LoVo (cell line): ENCODE data around the gene SLC24A1.

Experiments
- DNase-seq: peaks from one replicate; pipeline ENCODE4 v3.0.0-alpha.2; 2016; ENCODE audit warnings: low spot score

The SLC24A1 gene

DNA sequence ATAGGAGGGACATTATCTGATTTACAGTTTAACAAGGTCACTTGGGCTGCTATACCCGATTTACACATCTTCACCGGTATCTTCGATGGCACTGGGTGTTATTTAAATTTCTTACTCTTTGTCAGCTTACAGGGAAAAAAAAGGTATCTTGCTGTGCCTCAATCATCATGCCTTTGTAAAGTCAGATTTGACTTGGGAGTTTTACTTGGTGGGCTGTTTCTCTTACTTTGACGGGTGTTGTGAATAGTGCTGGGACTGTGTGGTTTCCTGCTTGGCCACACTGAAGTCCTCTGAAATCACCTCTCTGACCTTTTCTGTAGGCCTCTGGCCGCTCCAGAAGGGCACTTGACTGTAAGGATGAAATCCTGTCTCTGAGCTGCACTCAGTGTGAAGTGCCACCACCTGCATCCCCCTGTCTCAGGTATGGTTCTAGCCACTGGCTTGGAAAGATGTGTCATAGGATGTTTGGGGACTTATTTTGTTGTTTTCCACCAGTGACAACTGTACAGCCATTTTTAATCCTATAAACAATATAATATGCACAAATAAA lies 3.1 kb upstream of the SLC24A1 start:
- DNase-seq: no peak

DNA sequence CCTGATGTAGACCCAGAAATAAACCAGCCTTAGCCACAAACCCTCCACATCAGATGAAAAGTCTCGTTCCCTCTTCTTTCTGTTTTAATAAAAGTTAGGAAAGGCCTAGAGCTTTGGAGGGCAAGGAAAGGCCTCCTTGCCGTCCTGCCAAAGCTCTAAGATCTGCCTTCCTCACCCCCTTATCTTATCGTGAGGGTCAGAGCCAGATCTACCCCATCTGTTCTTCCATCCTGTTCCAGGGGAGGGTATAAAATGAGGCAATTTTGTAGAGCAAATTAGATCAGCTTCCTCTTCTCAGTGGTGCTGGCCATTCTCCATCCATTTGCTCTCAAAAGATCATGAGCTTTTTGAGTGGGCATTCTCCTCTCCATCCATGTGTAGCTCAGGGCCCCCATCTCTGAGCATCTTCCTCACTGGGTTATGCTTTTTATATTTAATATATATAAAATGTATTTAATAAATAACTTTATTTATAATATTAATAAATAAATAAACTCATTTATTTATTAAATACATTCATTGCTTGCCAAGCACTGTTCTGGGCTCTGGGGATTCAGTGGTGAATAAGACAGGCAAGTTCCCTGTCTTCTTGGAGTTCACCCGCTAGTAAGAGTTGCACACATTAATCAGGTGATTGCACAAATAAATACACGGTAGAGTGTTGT lies 2.0 kb upstream of the SLC24A1 start:
- no peak for DNase-seq

DNA sequence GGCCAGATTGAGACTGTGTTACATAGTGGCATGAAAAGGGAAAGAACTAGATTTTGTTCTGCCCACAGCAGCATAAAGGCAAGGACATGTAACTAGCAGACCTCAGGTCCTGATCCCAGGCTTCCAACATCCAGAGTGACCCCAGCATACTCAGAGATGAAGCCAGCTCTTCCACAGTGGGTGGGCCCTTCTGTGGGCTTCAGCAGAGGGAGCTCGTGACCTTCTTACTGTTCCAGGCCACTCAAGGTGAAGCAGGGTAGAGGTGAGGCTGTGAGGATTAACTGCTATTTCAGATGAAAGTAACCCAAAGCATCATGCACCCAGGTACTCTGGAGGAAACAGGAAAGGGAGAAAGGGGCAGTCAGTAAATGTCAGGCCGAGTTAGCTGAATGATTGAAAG lies 905 bp upstream of the SLC24A1 start:
- DNase-seq: no peak

DNA sequence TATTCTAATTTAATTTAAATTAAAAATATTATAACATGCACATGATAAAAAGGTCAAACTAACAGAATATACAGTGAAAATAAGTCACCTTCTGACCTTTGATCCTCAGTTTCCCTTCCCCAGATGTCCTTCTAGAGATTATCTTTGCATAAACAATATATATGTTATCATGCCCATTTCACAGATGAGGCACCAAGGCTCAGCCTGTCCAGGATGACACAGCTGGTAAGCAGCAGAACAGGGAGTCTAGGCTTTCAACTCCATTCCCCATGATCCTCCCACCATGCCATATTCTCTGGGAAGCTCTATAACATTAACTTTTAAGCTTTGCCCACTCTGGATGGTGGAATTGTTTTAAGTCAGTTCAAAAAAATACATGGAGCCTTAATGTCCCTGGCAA lies 1.4 kb downstream of the SLC24A1 start:
- no peak for DNase-seq

- DNase-seq: no peak
These were observed 5.1 kb downstream of the SLC24A1 start for GRCh38 chr15:65626856-65627255.

GRCh38 chr15:65629548-65629947 lies 7.8 kb downstream of the SLC24A1 start:
- no peak for DNase-seq

DNA sequence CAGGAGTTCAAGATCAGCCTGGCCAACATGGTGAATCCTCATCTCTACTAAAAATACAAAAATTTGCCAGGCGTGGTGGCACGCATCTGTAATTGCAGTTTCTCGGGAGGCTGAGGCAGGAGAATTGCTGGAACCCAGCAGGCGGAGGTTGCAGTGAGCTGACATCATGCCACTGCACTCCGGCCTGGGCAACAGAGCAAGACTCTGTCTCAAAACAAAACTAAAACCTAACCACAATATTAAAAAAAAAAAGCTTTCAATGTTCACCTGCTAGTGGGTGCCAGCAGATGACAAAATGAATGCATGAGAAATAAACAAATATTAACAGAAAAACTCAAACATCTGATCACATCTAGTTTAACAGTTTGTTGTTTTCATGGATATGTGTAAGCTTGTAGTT lies 9.0 kb downstream of the SLC24A1 start:
- DNase-seq: no peak

DNA sequence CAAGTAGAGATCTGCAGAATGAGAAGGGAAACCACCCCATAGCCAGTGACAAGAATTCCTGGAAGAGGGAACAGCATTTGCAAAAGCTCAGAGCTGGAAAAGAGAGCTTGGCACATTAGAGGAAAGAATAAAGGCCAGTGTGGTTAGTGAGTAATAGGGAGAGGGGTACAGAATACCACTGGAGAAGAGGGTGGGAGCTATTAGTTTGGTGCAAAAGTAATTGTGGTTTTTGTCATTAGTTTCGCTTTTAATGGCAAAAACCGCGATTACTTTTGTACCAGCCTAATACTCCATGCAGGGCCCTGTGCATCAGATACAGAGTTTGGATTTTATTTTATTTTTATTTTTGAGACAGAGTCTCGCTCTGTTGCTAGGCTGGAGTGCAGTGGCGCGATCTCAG lies 9.8 kb downstream of the SLC24A1 start:
- DNase-seq: no peak

GRCh38 chr15:65632780-65633375 lies 11.1 kb downstream of the SLC24A1 start:
- no peak for DNase-seq

- DNase-seq: no peak
These were observed 12.0 kb downstream of the SLC24A1 start for GRCh38 chr15:65633752-65634151.

- no peak for DNase-seq
These were observed 12.6 kb downstream of the SLC24A1 start for GRCh38 chr15:65634356-65634755.

GRCh38 chr15:65638109-65638508 lies 16.4 kb downstream of the SLC24A1 start:
- no peak for DNase-seq

- DNase-seq: peak; percentile 75
These were observed 16.9 kb downstream of the SLC24A1 start for GRCh38 chr15:65638681-65639089.

- no peak for DNase-seq
These were observed 17.8 kb downstream of the SLC24A1 start for GRCh38 chr15:65639509-65639908.

GRCh38 chr15:65641768-65642475 lies 20.2 kb downstream of the SLC24A1 start:
- DNase-seq: no peak

DNA sequence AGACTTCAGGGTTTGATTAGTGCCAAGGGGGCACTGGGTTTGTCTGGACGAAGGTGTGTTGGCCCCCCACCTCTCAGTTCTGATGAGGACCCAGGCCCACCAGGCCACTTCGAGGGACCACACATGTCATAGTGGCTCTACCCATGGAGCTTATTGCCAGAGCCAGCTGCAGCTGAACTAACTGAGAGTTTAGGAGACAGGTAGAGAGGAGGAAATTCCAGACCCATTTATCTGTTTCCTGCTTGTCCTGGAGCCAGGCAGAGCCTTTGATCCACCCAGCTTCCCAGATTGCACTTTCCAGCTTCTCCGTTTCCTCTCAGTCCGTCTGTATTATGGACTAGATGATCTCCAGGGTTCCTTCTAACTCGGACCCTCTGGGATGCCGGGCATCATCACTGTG lies 20.9 kb downstream of the SLC24A1 start:
- no peak for DNase-seq

- DNase-seq: no peak
These were observed 22.5 kb downstream of the SLC24A1 start for GRCh38 chr15:65644282-65644681.

GRCh38 chr15:65645392-65645791 lies 23.7 kb downstream of the SLC24A1 start:
- DNase-seq: no peak

DNA sequence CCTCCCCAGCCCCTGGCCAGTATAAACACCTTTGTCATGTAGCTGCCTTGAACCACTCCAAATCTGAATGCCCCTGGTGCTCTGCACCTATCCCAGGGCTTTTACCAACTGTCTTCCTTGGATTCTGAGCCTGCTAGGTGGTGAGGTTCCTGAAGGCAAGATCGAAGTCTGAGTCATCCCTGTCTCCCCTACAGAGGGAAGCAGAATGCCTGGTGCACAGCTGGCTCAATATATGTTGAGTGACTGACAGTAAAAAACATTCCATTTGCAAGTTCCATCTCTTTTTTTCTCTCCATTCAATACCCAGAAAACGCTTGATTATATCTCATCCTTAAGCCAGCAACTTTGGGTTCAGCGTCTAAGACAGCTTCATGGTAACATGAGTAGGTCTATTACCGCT lies 24.7 kb downstream of the SLC24A1 start:
- no peak for DNase-seq

DNA sequence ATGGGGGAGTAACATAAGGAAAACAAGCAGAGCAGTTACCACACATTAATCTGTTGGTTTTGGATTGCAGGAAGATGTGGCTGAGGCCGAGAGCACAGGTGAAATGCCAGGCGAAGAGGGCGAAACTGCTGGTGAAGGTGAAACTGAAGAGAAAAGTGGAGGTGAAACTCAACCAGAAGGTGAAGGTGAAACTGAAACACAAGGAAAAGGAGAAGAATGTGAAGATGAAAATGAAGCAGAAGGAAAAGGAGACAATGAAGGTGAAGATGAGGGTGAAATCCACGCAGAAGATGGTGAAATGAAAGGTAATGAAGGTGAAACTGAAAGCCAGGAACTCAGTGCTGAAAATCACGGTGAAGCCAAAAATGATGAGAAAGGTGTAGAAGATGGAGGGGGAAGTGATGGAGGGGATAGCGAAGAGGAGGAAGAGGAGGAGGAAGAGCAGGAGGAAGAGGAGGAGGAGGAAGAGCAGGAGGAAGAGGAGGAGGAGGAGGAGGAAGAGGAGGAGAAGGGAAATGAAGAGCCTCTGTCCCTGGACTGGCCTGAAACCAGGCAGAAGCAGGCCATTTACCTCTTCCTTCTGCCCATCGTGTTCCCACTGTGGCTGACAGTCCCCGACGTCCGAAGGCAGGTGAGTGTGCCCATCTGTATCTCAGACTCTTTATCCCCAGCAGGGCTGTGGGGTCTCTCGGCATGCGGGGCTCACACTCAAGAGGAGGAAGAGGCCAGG lies 28.7 kb downstream of the SLC24A1 start:
- DNase-seq: no peak

GRCh38 chr15:65651042-65651322 lies 29.2 kb downstream of the SLC24A1 start:
- DNase-seq: no peak

- DNase-seq: no peak
These were observed 30.4 kb downstream of the SLC24A1 start for GRCh38 chr15:65651831-65652749.
